GM12878 (cell line): ENCODE measurements around the gene ARHGEF33.

Experiments
- BRCA1 ChIP-seq: IDR thresholded peaks from 2 replicates; pipeline ENCODE4 v1.6.1; 2011; ENCODE audit warnings: low read depth, low read length, improper control_type of control experiment
- EZH2 ChIP-seq: IDR thresholded peaks from 2 replicates; pipeline ENCODE4 v1.6.1; 2012; ENCODE audit warnings: low read depth, mild to moderate bottlenecking, control low read depth, inconsistent platforms, low read length, borderline replicate concordance; ENCODE audit not compliant: control insufficient read depth
- FOXM1 ChIP-seq: IDR thresholded peaks from 2 replicates; pipeline ENCODE4 v1.6.1; 2012; ENCODE audit warnings: low read depth, mild to moderate bottlenecking, inconsistent platforms, low read length, moderate library complexity
- POLR2A ChIP-seq: IDR thresholded peaks from 2 replicates; pipeline ENCODE4 v1.6.1; 2011; ENCODE audit warnings: low read depth, mild to moderate bottlenecking, low read length
- POLR2AphosphoS5 ChIP-seq: IDR thresholded peaks from 2 replicates; pipeline ENCODE4 v1.6.1; 2011; ENCODE audit warnings: mild to moderate bottlenecking, low read length, inconsistent platforms
- RAD21 ChIP-seq: IDR thresholded peaks from 2 replicates; pipeline ENCODE4 v1.6.1; 2011; ENCODE audit warnings: mild to moderate bottlenecking, low read depth, low read length, moderate library complexity; ENCODE audit not compliant: insufficient read depth
- TF ChIP-seq, protein P1 (sequence below): fragments of 450-650 bp; formaldehyde crosslinking; IDR thresholded peaks from 2 replicates; pipeline ENCODE4 v1.4.0; 2020; ENCODE audit warnings: mild to moderate bottlenecking, moderate library complexity
- TF ChIP-seq, protein P2 (sequence below), 3 experiments: IDR thresholded peaks in 2 of 3; conservative IDR thresholded peaks in 1 of 3; 2 replicates each; pipeline ENCODE4 v1.5.1; 2011; ENCODE audit warnings: low read depth in 3 of 3, low read length in 3 of 3, mild to moderate bottlenecking in 3 of 3, control low read depth in 2 of 3, moderate library complexity in 2 of 3, inconsistent platforms in 1 of 3, mixed read lengths in 1 of 3; ENCODE audit not compliant: control insufficient read depth in 2 of 3, insufficient read depth in 1 of 3; ENCODE audit errors: extremely low read depth in 1 of 3

DNA sequence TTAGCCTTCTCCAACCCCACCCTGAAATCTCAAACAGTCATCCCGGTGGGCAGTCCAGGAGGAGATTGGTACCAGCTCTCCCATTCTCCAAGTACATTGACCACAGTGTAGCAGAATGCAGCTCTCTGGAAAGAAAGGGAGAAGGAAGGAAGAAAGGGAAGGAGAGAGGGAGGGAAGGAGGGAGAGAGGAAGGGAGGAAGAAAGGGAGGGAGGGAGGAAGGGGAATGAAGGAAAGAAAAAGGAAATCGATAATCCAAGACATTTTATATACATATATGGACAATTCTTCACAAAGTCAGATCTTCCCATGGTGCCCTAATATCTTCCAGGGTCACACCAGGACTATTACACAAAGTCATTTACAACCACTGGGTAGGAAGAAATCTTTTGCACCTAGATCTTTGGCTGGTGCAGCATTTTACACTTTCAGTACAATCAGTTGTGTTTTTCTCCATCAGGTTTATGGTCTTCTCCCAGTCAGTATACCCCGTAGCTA lies 58.8 kb downstream of the ARHGEF33 start:
- no peak for TF ChIP-seq POLR2A
- TF ChIP-seq, protein P1, sequence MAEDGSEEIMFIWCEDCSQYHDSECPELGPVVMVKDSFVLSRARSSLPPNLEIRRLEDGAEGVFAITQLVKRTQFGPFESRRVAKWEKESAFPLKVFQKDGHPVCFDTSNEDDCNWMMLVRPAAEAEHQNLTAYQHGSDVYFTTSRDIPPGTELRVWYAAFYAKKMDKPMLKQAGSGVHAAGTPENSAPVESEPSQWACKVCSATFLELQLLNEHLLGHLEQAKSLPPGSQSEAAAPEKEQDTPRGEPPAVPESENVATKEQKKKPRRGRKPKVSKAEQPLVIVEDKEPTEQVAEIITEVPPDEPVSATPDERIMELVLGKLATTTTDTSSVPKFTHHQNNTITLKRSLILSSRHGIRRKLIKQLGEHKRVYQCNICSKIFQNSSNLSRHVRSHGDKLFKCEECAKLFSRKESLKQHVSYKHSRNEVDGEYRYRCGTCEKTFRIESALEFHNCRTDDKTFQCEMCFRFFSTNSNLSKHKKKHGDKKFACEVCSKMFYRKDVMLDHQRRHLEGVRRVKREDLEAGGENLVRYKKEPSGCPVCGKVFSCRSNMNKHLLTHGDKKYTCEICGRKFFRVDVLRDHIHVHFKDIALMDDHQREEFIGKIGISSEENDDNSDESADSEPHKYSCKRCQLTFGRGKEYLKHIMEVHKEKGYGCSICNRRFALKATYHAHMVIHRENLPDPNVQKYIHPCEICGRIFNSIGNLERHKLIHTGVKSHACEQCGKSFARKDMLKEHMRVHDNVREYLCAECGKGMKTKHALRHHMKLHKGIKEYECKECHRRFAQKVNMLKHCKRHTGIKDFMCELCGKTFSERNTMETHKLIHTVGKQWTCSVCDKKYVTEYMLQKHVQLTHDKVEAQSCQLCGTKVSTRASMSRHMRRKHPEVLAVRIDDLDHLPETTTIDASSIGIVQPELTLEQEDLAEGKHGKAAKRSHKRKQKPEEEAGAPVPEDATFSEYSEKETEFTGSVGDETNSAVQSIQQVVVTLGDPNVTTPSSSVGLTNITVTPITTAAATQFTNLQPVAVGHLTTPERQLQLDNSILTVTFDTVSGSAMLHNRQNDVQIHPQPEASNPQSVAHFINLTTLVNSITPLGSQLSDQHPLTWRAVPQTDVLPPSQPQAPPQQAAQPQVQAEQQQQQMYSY (CRISPR knock-in tag) = no peak
- TF ChIP-seq EZH2 = no peak
- TF ChIP-seq BRCA1 = no peak
- TF ChIP-seq, protein P2, sequence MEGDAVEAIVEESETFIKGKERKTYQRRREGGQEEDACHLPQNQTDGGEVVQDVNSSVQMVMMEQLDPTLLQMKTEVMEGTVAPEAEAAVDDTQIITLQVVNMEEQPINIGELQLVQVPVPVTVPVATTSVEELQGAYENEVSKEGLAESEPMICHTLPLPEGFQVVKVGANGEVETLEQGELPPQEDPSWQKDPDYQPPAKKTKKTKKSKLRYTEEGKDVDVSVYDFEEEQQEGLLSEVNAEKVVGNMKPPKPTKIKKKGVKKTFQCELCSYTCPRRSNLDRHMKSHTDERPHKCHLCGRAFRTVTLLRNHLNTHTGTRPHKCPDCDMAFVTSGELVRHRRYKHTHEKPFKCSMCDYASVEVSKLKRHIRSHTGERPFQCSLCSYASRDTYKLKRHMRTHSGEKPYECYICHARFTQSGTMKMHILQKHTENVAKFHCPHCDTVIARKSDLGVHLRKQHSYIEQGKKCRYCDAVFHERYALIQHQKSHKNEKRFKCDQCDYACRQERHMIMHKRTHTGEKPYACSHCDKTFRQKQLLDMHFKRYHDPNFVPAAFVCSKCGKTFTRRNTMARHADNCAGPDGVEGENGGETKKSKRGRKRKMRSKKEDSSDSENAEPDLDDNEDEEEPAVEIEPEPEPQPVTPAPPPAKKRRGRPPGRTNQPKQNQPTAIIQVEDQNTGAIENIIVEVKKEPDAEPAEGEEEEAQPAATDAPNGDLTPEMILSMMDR (IDR thresholded peaks at IDR 0.05 in 2 of 3, conservative IDR thresholded peaks at IDR 0.05 in 1 of 3; ENCODE audit: control insufficient read depth in 2 of 3, extremely low read depth in 1 of 3, insufficient read depth in 1 of 3, low read depth in 3 of 3, low read length in 3 of 3) = no peak
- TF ChIP-seq FOXM1 = no peak
- TF ChIP-seq RAD21 = no peak
- TF ChIP-seq POLR2AphosphoS5 = no peak
